Measurements from ENCODE around the gene PI4KB. TPM values are rescaled to one million over a fixed set of nuclear protein-coding genes. Genes with fewer than 3 reads are reported as not detected.

PI4KB gene
- polyA plus RNA-seq, 2 donors: 22.3 to 28.6 TPM

GRCh38 chr1:151265446-151266236 is 61.6 kb downstream of the PI4KB start:
- H3K27me3 ChIP-seq (ENCODE audit: control insufficient read depth in 1 of 2, insufficient read depth in 2 of 2, low read length in 2 of 2): no peaks in the 10 kb centered on the region
- H3K36me3 ChIP-seq (ENCODE audit: control insufficient read depth in 2 of 2, insufficient read depth in 2 of 2, low read length in 1 of 2): peaks cover 16 to 35% of the 10 kb centered on the region in 2 donors
- H3K4me3 ChIP-seq (ENCODE audit: low read depth in 1 of 2, low read length in 2 of 2): no peak overlapping the region
- peaks cover 0 to 4% of the 10 kb centered on the region in 2 donors for H3K4me1 ChIP-seq (ENCODE audit: control insufficient read depth in 2 of 2, insufficient read depth in 2 of 2, low read length in 1 of 2)
- 80 to 91% methylated on average over 14 of the region's 14 CpGs for WGBS, 2 donors
- H3K27ac ChIP-seq (ENCODE audit: low read depth in 2 of 2, low read length in 1 of 2): no peak overlapping the region
- H3K9me3 ChIP-seq (ENCODE audit: control insufficient read depth in 2 of 2, insufficient read depth in 1 of 2, low read depth in 1 of 2, low read length in 1 of 2): no peaks in the 10 kb centered on the region

- H3K4me3 ChIP-seq (ENCODE audit: low read depth in 1 of 2, low read length in 2 of 2): no peak overlapping the region
- no peaks in the 10 kb centered on the region for H3K9me3 ChIP-seq (ENCODE audit: control insufficient read depth in 2 of 2, insufficient read depth in 1 of 2, low read depth in 1 of 2, low read length in 1 of 2)
- no peaks in the 10 kb centered on the region for H3K27me3 ChIP-seq (ENCODE audit: control insufficient read depth in 1 of 2, insufficient read depth in 2 of 2, low read length in 2 of 2)
- H3K36me3 ChIP-seq (ENCODE audit: control insufficient read depth in 2 of 2, insufficient read depth in 2 of 2, low read length in 1 of 2): peaks cover 0 to 7% of the 10 kb centered on the region in 2 donors
- H3K4me1 ChIP-seq (ENCODE audit: control insufficient read depth in 2 of 2, insufficient read depth in 2 of 2, low read length in 1 of 2): no peaks in the 10 kb centered on the region
- 49 to 70% methylated on average over 2 of the region's 2 CpGs for WGBS, 2 donors
- no peak overlapping the region for H3K27ac ChIP-seq (ENCODE audit: low read depth in 2 of 2, low read length in 1 of 2)
Observed at GRCh38 chr1:151259351-151259750, 67.9 kb downstream of the PI4KB start.

GRCh38 chr1:151255381-151255780 is 71.8 kb downstream of the PI4KB start:
- Histone ChIP-seq H3K27me3 (ENCODE audit: control insufficient read depth in 1 of 2, insufficient read depth in 2 of 2, low read length in 2 of 2) (no peaks in the 10 kb centered on the region), H3K27ac (ENCODE audit: low read depth in 2 of 2, low read length in 1 of 2) (no peak overlapping the region), H3K36me3 (ENCODE audit: control insufficient read depth in 2 of 2, insufficient read depth in 2 of 2, low read length in 1 of 2) (no peaks in the 10 kb centered on the region), H3K4me1 (ENCODE audit: control insufficient read depth in 2 of 2, insufficient read depth in 2 of 2, low read length in 1 of 2) (no peaks in the 10 kb centered on the region), H3K4me3 (ENCODE audit: low read depth in 1 of 2, low read length in 2 of 2) (peak overlapping the region in 1 of 2 donors; percentile 81), H3K9me3 (ENCODE audit: control insufficient read depth in 2 of 2, insufficient read depth in 1 of 2, low read depth in 1 of 2, low read length in 1 of 2) (no peaks in the 10 kb centered on the region)
- 25 to 30% methylated on average over 10 of the region's 10 CpGs for WGBS, 2 donors

- WGBS, 2 donors: 9 to 11% methylated on average over 55 to 56 of the region's 56 CpGs
- Histone ChIP-seq H3K36me3 (ENCODE audit: control insufficient read depth in 2 of 2, insufficient read depth in 2 of 2, low read length in 1 of 2) (peaks cover 2 to 4% of the 10 kb centered on the region in 2 donors), H3K4me1 (ENCODE audit: control insufficient read depth in 2 of 2, insufficient read depth in 2 of 2, low read length in 1 of 2) (no peaks in the 10 kb centered on the region)
Observed at GRCh38 chr1:151254217-151255213, 72.7 kb downstream of the PI4KB start, which contains the start of gene PSMD4. PSMD4 (plus strand) TSS chr1:151254734; CDS start chr1:151254783, 49 bp downstream.

DNA sequence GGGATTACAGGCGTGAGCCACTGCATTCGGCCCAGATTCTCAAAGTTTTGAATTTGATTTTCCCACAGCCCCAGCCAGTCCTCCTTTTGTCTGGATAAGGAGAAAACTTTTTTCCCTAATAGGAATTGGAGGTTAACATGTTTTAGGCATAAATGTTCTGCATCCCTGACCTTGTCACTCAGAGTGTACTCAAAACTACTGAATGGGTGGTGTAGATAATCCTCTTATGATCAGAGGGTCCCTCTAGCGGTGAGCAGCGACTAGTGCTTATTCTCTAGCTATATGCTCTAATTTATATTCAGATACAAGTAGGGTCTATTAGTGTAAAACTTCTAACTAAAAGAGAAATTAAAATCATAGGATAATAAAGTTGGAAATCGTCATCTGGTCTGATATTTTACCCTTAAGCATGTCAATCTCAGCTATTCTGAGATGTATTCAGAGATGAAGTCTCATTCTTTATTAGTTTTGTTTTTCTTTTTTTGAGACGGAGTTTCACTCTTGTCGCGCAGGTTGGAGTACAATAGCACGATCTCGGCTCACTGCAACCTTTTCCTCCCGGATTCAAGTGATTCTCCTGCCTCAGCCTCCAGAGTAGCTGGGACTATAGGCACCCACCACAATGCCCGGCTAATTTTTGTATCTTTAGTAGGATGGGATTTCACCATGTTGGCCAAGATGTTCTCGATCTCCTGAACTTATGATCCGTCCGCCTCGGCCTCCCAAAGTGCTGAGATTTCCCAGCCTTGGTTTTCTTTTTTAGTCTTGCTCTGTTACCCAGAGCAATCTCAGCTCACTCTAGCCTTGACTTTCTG is 75.4 kb downstream of the PI4KB start:
- no peak overlapping the region for H3K4me3 ChIP-seq (ENCODE audit: low read depth in 1 of 2, low read length in 2 of 2)
- WGBS, 2 donors: 61 to 64% methylated on average over 16 of the region's 16 CpGs

More at GRCh38 chr1:151254217-151255213, 72.7 kb downstream of the PI4KB start, which contains the start of gene PSMD4:
- H3K4me3 ChIP-seq (ENCODE audit: low read depth in 1 of 2, low read length in 2 of 2): peak within 1 kb of the TSS; percentile 65 to 81
- no peaks in the 10 kb centered on the region for H3K9me3 ChIP-seq (ENCODE audit: control insufficient read depth in 2 of 2, insufficient read depth in 1 of 2, low read depth in 1 of 2, low read length in 1 of 2)
- no peaks in the 10 kb centered on the region for H3K27me3 ChIP-seq (ENCODE audit: control insufficient read depth in 1 of 2, insufficient read depth in 2 of 2, low read length in 2 of 2)
- peak within 1 kb of the TSS; percentile 69 to 91 for H3K27ac ChIP-seq (ENCODE audit: low read depth in 2 of 2, low read length in 1 of 2)

DNA sequence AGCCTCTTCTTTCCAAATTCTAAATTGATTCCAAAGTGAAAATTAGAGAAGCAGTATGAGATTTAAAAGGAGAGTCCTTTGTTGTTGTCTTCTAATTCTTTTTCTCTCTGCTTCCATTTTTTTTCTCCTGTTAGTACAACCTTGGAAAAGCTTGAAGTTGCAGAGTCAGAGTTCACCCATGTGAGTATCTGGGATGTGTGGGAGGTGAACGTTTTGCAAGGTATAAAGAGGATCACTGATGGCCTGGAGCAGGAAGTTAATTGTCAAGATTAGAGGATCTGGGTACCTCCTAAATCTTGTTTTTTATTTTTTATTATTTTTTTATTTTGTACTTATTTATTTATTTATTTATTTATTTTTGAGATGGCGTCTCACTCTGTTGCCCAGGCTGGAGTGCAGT is 80.4 kb downstream of the PI4KB start:
- Histone ChIP-seq H3K27ac (ENCODE audit: low read depth in 2 of 2, low read length in 1 of 2) (no peak overlapping the region), H3K4me1 (ENCODE audit: control insufficient read depth in 2 of 2, insufficient read depth in 2 of 2, low read length in 1 of 2) (no peaks in the 10 kb centered on the region), H3K27me3 (ENCODE audit: control insufficient read depth in 1 of 2, insufficient read depth in 2 of 2, low read length in 2 of 2) (no peaks in the 10 kb centered on the region), H3K4me3 (ENCODE audit: low read depth in 1 of 2, low read length in 2 of 2) (no peak overlapping the region), H3K36me3 (ENCODE audit: control insufficient read depth in 2 of 2, insufficient read depth in 2 of 2, low read length in 1 of 2) (peaks cover 13 to 20% of the 10 kb centered on the region in 2 donors), H3K9me3 (ENCODE audit: control insufficient read depth in 2 of 2, insufficient read depth in 1 of 2, low read depth in 1 of 2, low read length in 1 of 2) (no peaks in the 10 kb centered on the region)
- WGBS, 2 donors: 85 to 86% methylated on average over 2 of the region's 2 CpGs

More for the DNA sequence above, 75.4 kb downstream of the PI4KB start:
- peaks cover 7 to 8% of the 10 kb centered on the region in 2 donors for H3K36me3 ChIP-seq (ENCODE audit: control insufficient read depth in 2 of 2, insufficient read depth in 2 of 2, low read length in 1 of 2)
- H3K27ac ChIP-seq (ENCODE audit: low read depth in 2 of 2, low read length in 1 of 2): no peak overlapping the region
- H3K4me1 ChIP-seq (ENCODE audit: control insufficient read depth in 2 of 2, insufficient read depth in 2 of 2, low read length in 1 of 2): no peaks in the 10 kb centered on the region
- no peaks in the 10 kb centered on the region for H3K9me3 ChIP-seq (ENCODE audit: control insufficient read depth in 2 of 2, insufficient read depth in 1 of 2, low read depth in 1 of 2, low read length in 1 of 2)
- H3K27me3 ChIP-seq (ENCODE audit: control insufficient read depth in 1 of 2, insufficient read depth in 2 of 2, low read length in 2 of 2): no peaks in the 10 kb centered on the region

GRCh38 chr1:151243683-151244216 is 83.5 kb downstream of the PI4KB start:
- Histone ChIP-seq H3K36me3 (ENCODE audit: control insufficient read depth in 2 of 2, insufficient read depth in 2 of 2, low read length in 1 of 2) (peaks cover 13 to 25% of the 10 kb centered on the region in 2 donors), H3K27me3 (ENCODE audit: control insufficient read depth in 1 of 2, insufficient read depth in 2 of 2, low read length in 2 of 2) (no peaks in the 10 kb centered on the region), H3K4me1 (ENCODE audit: control insufficient read depth in 2 of 2, insufficient read depth in 2 of 2, low read length in 1 of 2) (no peaks in the 10 kb centered on the region), H3K27ac (ENCODE audit: low read depth in 2 of 2, low read length in 1 of 2) (no peak overlapping the region), H3K4me3 (ENCODE audit: low read depth in 1 of 2, low read length in 2 of 2) (no peak overlapping the region), H3K9me3 (ENCODE audit: control insufficient read depth in 2 of 2, insufficient read depth in 1 of 2, low read depth in 1 of 2, low read length in 1 of 2) (no peaks in the 10 kb centered on the region)
- 76 to 86% methylated on average over 5 of the region's 5 CpGs for WGBS, 2 donors

- Histone ChIP-seq H3K4me1 (ENCODE audit: control insufficient read depth in 2 of 2, insufficient read depth in 2 of 2, low read length in 1 of 2) (no peaks in the 10 kb centered on the region), H3K4me3 (ENCODE audit: low read depth in 1 of 2, low read length in 2 of 2) (no peak overlapping the region), H3K9me3 (ENCODE audit: control insufficient read depth in 2 of 2, insufficient read depth in 1 of 2, low read depth in 1 of 2, low read length in 1 of 2) (no peaks in the 10 kb centered on the region), H3K27ac (ENCODE audit: low read depth in 2 of 2, low read length in 1 of 2) (no peak overlapping the region), H3K36me3 (ENCODE audit: control insufficient read depth in 2 of 2, insufficient read depth in 2 of 2, low read length in 1 of 2) (peaks cover 15 to 21% of the 10 kb centered on the region in 2 donors), H3K27me3 (ENCODE audit: control insufficient read depth in 1 of 2, insufficient read depth in 2 of 2, low read length in 2 of 2) (no peaks in the 10 kb centered on the region)
- WGBS, 2 donors: 85 to 87% methylated on average over 2 of the region's 2 CpGs
Observed at GRCh38 chr1:151242442-151242841, 84.8 kb downstream of the PI4KB start.

Measured in esophagus (tissue), 2 donors.